GM21515 (cell line): ENCODE data around the gene TRIM41.

Experiments
- ATAC-seq: cut with Tn5 transposase; IDR thresholded peaks from one replicate; pipeline ENCODE4 v1.9.1; 2021; ENCODE audit not compliant: unreplicated experiment

The TRIM41 gene

DNA sequence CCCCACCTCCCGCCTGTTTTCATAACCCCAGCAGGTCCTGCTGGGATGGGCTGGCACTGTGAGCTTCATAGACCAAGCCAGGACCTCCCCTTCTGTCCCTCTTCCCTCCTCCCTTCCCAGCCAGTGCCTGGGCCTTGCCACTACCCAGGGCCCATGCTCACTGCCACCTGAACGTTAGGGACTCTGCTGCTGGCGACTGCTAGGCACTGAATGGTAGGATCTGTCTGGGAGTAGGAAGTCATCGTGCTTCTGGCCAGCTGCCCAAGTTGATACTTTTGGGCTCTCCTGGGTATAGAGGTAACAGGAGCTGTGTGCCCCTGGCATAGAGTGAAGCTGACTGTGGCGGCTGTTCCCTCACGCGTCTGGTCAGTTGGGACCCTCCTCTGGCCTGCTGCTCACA lies 8.4 kb downstream of the TRIM41 start:
- ATAC-seq, result no peak

DNA sequence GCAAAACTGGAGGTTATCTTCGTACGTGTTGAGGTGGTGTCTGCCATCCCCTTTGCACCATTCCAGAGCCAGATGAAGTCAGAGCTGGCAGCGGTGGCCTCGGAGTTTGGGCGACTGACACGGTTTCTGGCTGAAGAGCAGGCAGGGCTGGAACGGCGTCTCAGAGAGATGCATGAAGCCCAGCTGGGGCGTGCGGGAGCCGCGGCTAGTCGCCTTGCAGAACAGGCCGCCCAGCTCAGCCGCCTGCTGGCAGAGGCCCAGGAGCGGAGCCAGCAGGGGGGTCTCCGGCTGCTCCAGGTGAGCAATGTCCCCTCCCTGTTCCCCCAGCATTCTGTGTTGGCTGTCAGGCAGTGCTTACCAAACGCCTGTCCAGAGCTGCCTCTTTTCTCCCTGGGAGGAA lies 9.5 kb downstream of the TRIM41 start:
- ATAC-seq, result no peak

DNA sequence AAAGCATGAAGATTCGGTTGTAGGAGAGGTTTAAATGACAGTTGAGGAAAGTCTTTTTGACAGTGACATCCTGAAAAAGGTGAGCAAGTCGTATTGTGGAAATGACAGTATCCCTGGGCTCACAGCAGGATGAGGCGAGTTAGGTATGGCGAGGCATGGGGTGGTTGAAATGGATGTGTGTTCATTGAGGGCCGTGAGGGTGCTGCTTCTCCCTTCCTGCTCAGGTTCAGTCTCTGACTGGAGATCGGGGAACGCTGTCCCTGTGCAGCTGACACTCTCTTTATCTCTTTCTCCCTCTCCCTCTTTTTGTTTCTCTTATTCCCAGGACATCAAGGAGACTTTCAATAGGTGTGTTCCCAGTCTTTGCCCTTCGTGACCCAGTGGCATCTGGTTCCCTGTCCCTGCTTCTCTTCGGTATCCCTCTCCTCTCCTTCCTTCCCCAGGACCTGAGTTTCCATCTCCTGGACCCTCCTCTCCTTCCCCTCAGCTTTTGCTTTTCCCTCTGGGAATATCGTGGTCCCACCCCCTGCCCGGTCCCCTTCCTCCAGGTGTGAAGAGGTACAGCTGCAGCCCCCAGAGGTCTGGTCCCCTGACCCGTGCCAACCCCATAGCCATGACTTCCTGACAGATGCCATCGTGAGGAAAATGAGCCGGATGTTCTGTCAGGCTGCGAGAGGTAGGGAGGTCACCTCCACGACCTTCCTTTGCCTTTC lies 10.2 kb downstream of the TRIM41 start:
- ATAC-seq, result no peak

DNA sequence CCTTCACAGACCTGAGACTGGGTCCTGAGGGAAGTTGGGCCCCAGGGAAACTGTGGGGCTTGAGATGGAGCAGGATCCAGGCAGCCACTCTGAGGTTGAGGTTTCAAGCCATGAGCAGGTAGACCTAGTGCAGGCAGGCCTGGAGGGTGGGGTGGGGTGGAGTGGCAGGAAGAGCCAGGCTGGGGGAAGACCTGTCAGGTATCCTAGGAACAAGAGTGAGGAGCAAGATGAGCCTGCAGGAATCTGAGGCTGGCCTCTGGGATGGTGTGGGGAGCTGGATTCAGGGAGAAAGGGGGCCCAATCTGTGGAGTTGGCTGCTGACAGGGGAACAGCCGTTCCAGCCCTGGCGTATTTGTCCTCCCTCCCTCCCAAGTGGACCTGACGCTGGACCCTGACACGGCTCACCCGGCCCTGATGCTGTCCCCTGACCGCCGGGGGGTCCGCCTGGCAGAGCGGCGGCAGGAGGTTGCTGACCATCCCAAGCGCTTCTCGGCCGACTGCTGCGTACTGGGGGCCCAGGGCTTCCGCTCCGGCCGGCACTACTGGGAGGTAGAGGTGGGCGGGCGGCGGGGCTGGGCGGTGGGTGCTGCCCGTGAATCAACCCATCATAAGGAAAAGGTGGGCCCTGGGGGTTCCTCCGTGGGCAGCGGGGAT lies 10.8 kb downstream of the TRIM41 start:
- ATAC-seq, result no peak

DNA sequence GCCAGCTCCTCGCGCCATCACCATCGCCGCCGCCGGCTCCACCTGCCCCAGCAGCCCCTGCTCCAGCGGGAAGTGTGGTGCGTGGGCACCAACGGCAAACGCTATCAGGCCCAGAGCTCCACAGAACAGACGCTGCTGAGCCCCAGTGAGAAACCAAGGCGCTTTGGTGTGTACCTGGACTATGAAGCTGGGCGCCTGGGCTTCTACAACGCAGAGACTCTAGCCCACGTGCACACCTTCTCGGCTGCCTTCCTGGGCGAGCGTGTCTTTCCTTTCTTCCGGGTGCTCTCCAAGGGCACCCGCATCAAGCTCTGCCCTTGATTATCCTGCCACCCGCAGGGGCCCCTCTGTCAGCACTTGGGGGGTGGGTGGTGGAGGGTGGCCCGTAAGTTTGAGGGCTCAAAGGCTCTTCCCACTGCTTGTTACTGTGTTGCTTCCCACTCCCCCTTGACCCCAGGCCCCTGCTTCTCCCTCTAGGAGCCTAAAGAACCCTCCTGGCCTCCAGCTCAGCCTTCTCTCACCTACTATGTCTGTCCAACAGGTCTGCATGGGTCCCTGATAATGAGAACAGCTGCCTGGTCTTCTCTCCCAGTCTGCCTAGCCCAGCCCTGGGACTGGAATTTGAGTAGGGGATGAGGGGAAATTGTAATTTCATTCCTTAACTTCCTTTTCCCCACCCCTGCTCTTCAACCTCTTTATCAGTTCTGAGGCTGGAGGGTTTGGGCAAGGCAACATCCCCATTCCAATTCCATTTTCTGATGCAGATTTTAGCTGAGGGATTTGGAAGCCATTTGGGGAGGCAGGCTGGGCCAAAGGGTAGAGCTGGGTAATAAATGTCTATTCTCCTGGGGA lies 11.6 kb downstream of the TRIM41 start:
- no peak for ATAC-seq

DNA sequence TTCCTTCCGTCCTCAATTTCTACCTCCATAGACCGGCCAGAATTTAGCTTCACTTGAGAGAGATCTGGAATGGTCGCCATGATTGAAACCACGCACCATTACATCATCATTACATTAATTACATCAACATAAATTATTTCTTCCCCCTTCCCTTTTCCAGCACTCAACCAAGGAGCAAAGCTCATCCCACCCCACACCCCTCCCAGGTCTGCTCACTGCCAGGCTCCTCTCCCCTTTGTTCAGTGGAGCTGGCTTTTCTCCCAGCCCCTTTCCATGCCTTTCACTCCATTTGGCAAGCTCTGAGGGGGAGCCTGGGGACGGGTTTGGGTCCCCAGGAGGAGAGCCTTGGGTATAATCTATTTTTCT lies 12.2 kb downstream of the TRIM41 start:
- no peak for ATAC-seq

DNA sequence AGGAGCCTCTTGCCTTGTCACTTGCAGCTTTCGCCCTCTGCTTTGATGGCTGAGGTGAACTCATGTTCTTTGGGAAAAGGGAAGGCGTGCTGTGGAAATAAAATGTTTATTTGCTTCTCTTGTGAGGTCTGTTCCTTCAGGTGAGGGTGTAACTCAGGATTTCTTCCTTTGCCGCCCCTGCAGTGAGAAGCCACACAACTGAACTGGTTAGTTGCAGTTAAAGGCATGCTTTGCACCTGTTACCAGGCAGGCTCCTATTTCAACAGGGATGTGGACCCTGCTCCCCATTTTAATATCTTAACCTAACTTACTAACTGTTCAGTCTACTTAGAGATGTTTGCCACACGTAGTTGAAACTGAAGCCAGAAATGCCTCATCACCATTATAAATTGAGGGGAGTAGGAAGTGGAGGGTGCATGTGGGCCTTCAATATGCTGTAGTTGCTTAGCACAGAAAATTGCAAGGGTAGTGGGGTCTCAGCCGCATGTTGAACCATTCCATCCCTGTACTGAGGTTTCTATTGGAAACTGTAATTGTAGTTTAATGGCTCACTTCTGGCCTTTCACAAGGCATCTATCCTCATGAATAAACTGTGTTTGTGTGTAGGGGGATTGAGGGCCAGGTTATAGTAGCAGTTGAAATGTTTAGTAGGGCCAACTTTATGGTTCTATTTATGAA lies 12.7 kb downstream of the TRIM41 start:
- ATAC-seq, result no peak

DNA sequence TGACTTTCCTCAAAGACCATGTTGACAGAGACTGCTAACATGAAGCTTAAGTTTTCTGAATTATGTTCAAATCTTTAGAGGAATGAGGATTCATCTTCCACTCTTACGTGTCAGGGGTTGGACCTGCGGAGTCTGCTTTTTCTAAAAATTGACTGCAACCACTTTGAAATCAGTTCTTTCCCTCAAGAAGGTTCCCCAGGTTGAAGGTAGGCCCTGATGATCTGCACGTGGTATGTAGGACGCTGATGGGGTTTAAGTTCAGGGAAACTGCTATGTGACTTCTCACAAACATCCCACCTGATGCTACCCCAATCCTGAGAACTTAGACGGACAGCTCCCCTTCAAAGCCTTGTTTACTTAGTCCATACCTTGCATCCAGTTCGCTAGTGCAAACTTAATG lies 13.4 kb downstream of the TRIM41 start:
- no peak for ATAC-seq

DNA sequence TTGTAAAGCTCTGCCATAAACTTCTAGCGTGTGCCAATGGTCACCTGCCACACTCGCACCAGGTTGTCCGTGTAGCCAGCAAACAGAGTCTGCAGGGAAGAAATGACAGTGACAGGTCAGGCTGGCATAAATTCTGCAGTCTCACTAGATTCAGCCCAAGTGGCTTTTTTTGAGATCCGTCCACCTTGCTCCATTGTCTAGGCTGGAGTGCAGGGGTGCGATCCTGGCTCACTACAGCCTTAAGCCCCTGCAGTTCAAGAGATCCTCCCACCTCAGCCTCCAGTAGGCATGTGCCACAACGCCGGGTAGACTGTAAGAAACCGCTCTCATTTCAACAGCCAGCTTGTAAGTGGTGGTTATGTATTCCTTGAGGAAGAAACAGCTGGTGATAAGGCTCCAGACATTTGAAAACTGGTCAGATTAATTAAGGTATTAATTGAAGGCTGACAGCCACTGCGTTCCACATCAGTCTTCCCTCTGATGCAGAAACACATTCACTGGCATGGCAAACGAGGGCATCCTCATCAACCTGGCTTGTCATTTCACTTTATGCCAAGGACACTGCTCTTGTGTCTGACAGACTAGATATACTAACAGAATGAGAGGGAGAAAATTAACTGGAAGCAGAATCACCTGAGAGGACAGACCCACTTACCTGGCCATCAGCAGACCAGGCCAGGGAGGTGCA lies 14.0 kb downstream of the TRIM41 start:
- no peak for ATAC-seq

DNA sequence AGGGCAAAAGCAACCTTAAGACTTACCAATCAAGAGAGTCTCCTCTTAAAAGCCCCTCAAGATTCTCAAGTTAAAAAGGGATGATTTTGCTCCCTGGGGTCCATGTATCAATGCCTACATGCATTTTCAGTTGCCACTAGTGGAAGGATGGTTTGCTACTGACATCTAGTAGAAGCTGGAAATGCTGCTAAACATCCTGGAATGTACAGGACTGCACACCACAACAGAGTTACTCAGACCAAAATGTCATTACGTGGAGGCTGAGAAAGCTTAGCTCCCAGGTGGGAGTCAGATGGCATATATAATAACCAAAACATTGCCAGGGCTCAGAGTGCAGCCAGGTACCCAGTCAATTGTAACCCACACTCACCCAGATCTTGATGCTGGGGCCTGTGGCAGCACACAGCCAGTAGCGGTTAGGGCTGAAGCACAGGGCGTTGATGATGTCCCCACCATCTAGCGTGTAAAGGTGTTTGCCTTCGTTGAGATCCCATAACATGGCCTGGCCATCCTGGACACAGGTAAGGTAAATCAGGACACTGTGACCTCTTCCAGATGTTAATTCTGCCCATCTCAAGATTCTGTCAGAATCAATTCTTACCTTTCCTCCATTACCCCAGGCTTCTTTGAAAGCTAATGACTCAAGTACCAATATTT lies 14.8 kb downstream of the TRIM41 start:
- ATAC-seq, result no peak

DNA sequence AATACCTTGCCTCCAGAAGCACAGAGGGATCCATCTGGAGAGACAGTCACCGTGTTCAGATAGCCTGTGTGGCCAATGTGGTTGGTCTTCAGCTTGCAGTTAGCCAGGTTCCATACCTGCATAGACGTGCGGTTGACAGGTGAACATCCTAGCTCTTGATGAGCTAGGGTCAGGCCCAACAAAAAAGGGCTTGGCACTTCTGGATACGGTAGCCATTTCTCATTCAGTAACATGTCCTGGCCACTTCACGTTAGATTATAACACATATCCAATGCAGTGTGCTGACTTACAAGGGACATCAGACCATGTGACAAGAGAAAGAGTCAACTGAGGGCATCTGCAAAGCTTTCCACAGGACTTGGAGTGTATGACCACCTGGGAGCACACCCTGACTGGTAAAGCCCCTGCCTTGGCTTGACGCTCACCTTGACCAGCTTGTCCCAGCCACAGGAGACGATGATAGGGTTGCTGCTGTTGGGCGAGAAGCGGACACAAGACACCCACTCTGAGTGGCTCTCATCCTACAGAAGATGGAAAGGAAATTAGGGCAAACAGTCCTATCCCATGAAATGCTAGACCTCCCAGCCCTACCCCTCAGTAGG lies 16.1 kb downstream of the TRIM41 start:
- ATAC-seq, result no peak

DNA sequence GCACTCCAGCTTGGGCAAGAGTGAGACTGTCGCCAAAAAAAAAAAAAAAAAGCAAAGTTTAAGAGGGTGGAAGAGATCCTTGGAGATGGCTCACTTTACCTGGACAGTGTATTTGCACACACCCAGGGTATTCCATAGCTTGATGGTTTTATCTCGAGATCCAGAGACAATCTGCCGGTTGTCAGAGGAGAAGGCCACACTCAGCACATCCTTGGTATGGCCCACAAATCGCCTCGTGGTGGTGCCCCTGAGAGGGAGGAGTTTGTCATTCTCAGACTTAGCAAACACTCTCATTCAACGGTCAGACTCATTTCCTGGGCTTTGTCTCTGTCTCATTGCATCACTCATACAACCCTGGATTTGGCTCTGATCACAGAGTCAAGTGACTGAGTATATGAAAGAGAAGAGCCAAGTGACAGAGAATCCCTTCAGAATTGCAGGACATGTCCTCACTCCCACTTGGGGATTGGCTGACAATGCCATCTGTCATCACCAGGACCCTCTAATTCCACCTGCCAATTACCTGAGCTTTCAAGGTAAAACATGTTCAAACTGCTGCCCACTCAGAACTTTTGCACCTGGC lies 18.4 kb downstream of the TRIM41 start:
- ATAC-seq, result no peak

DNA sequence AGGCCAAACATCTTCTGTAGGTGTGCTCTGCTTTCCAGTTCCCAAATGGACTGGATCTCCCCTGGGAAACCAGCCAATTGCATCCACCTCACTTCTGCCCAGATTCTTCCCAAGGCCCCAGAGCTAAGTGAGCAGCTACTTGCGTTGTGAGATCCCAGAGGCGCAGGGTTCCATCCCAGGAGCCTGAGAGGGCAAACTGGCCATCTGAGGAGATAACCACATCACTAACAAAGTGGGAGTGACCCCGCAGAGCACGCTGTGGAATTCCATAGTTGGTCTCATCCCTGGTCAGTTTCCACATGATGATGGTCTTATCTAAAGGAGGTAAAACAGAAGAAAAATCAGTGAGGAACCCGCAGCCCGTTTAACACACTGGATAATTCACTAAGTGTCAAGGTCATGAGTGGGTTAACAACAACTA lies 19.0 kb downstream of the TRIM41 start:
- ATAC-seq, result no peak

DNA sequence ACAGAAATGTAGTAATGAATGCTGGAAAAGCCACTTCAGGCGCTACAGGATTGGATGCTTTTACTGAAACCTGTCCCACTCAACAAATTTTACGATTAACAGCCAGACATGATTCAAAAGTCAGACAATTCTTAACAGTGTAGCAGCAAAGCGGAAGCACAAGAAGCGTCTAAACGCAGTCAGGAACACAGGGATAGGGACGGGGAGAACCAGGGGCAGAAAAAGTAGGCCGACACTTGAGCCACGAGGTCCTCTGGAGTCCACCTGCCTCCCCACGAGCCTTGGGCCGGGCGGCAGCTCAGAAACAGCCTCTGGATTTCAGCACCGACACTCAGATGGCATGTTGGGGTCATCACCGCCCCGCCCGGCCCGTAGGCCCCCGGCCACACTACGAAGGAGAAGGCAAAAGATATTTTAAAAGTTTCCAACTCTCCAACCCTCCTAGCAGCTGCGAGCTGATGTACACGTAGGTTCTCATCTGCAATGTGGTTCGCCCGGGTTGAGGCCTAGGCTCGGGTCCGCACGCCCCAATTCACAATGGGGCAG lies 20.0 kb downstream of the TRIM41 start:
- peak; percentile 0 for ATAC-seq

DNA sequence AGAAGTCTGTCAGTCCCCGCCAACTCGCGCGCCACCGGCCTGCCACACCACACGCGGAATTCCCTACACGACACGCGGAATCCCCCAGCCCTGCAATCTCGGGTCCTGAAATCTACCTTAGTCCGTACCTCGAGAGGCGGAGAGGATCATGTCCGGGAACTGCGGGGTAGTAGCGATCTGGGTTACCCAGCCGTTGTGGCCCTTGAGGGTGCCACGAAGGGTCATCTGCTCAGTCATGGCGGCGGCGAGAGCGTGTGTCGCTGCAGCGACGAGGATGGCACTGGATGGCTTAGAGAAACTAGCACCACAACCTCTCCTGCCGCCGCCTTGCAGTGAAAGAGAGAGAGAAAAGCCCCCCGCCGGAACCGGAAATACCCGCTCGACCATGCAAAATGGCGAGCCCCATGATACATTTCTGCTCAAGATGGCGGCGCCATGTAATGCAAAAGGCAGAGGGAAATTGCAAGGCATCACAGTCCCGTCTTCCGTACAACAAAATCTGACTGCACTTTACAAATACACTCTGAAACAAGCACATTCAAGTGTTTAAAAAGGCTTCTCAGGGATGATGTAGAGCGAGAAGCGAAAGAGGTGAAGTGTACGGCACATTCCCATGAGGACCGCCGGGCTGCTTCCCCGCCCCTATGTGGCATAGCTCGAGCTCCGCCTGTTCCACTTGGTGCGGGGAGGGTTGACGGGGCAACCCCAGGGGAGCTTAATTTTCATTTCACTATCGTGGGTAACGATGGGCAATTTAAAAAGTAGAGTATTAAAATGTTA lies 20.7 kb downstream of the TRIM41 start, which contains the start of gene RACK1:
Gene RACK1, minus strand, starts transcription at position 343 of the 780 bp plus-strand sequence. Its CDS starts 106 bp downstream, at position 237.
- peak; percentile 54 for ATAC-seq

DNA sequence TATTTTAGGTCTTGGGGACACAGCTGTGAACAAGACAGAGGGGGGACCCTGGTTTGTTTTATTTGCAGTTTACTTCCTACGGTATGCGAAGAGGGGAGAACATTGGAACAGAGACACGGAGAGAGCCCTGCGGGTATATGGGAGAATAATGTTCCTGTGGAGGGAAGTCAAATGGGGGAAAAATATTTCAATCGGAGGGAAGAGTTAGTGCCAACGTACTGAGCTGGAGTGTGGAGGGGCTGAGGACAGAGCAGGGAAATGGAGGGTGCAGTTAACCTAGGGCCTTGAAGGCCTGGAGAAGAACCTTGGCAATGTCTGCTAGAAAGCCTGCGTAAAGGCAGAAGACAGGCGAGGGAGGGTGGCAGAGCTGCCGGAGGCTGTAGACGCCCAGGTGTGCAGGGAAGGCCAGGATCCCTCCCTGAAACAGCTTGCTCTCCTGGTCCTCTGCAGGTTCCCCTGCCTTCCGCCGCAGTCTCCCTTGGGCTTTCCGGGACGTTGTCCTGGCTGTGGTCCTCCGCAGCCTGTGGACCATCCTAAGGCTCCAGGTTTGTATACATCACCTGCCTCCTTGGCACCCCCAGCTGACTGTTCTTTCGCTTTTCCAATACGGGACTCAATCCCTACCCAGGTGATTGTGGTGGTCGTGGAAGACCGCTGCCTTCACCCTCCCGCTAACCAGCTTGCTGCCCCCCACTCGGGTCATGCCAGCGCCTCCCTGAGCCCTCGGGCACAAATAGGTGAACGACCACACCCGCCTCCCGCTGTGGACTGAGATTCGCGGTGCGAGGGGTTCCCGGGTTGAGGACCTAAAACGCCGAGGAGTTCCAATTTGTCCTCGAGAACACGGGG lies 22.6 kb downstream of the TRIM41 start:
- ATAC-seq, result no peak

DNA sequence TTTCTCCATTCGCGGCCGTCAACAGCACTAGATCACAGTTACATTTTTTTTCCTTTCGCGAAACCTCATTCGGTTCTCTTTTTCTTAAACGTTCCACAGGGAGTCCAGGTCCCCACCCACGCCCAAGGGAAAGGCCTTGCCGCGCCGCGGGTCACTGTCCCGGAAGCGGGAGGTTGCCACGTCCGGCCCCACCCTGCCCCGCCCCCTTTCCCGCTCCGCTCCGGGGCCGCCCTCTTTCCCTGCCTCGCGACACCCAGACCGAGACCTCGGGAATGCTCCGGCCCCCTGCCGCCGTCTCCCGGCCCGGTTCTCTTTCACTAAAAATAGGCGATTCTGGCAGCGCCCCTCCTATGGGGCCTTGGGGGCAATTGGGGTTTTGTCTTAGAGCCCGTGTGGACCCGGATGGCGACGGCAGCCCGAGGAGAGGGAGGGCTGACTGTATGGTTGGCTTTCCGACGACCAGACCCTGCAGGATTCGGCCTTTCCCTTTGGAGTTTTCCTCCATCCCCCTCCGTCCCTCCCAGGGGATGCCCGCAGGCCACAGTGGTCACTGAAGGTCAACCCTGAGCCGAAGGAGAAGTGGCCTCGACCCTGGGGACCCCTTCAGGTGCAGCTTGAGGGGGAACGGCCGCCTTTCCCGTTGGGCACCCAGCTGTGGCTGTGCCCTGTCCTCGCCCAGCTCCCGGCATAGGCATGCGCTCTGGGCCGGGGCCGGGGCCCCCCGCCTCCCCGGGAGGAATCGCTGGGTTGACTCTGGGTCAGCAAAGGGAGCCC lies 23.4 kb downstream of the TRIM41 start:
- peak; percentile 32 for ATAC-seq
